ENCODE data around the gene ACBD5.
"Not testable (repeated sequence)": the region's sequence is repeated elsewhere in the genome, so short reads cannot be mapped to it uniquely, and the experiment has no call there.

The ACBD5 gene

GRCh38 chr10:27241010-27241651, 534 bp upstream of the ACBD5 start:
- DNase-seq (ENCODE audit: low spot score): no peak
- peak overlapping the region; percentile 86 for H3K4me3 ChIP-seq
- peak overlapping the region; percentile 98 to 99 for H3K27ac ChIP-seq
- TF ChIP-seq, protein P1, sequence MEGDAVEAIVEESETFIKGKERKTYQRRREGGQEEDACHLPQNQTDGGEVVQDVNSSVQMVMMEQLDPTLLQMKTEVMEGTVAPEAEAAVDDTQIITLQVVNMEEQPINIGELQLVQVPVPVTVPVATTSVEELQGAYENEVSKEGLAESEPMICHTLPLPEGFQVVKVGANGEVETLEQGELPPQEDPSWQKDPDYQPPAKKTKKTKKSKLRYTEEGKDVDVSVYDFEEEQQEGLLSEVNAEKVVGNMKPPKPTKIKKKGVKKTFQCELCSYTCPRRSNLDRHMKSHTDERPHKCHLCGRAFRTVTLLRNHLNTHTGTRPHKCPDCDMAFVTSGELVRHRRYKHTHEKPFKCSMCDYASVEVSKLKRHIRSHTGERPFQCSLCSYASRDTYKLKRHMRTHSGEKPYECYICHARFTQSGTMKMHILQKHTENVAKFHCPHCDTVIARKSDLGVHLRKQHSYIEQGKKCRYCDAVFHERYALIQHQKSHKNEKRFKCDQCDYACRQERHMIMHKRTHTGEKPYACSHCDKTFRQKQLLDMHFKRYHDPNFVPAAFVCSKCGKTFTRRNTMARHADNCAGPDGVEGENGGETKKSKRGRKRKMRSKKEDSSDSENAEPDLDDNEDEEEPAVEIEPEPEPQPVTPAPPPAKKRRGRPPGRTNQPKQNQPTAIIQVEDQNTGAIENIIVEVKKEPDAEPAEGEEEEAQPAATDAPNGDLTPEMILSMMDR (IDR thresholded peaks at IDR 0.05): no peak

DNA sequence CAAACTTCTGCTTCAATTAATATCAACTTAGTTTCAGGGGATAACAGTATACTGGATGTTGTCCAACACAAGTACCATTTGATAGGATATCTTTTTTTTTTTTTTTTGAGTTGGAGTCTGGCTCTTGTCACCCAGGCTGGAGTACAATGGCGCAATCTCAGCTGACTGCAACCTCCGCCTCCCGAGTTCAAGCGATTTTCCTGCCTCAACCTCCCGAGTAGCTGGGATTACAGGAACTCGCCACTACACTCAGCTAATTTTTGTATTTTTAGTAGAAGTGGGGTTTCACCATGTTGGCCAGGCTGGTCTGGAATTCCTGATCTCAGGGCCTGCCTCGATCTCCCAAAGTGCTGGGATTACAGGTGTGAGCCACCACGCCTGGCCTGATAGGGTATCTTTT, 3.1 kb downstream of the ACBD5 start:
- H3K4me3 ChIP-seq; DNase-seq (ENCODE audit: low spot score); H3K27ac ChIP-seq: not testable (repeated sequence)

- not testable (repeated sequence) for H3K27ac ChIP-seq; H3K4me3 ChIP-seq; DNase-seq (ENCODE audit: low spot score)
Measured at GRCh38 chr10:27236589-27237128, 3.9 kb downstream of the ACBD5 start.

GRCh38 chr10:27235706-27236105, 4.9 kb downstream of the ACBD5 start:
- Histone ChIP-seq H3K27ac (no peak overlapping the region), H3K4me3 (no peak overlapping the region)
- DNase-seq (ENCODE audit: low spot score): no peak
- TF ChIP-seq, protein P1 (IDR thresholded peaks at IDR 0.05): no peak

- no peak overlapping the region for H3K4me3 ChIP-seq
- no peak overlapping the region for H3K27ac ChIP-seq
- TF ChIP-seq, protein P1 (IDR thresholded peaks at IDR 0.05): no peak
- no peak for DNase-seq (ENCODE audit: low spot score)
Measured at GRCh38 chr10:27230022-27230421, 10.6 kb downstream of the ACBD5 start.

GRCh38 chr10:27225642-27226257, 14.8 kb downstream of the ACBD5 start:
- no peak overlapping the region for H3K4me3 ChIP-seq
- H3K27ac ChIP-seq: no peak overlapping the region
- DNase-seq (ENCODE audit: low spot score): no peak
- TF ChIP-seq, protein P1 (IDR thresholded peaks at IDR 0.05): no peak

DNA sequence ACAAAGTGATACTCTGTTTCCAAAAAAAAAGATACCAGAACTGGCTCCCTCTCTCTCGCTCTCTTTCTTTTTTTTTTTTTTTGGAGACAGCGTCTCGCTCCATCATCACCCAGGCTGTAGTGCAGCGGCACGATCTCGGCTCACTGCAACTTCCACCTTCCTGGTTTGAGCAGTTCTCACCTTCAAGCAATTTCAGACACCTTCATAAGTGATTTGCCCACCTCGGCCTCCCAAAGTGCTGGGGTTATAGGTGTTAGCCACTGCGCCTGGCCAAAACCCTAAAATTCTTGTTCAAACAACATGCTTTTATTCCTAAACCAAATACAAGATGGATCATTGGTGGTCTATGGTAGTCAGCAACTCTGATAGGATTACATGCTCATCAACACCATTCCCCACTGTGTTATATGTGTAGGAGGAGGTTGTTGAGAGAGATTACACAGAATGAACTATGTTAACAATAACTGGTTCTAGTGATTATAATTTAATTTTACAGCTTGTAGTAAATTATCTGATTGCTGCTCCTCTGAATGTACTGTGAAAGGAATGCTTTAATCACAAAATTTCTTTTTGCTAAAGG, 15.5 kb downstream of the ACBD5 start:
- TF ChIP-seq, protein P1 (IDR thresholded peaks at IDR 0.05): no peak
- DNase-seq (ENCODE audit: low spot score): no peak
- Histone ChIP-seq H3K4me3 (no peak overlapping the region), H3K27ac (no peak overlapping the region)

- no peak overlapping the region for H3K4me3 ChIP-seq
- H3K27ac ChIP-seq: no peak overlapping the region
- no peak for DNase-seq (ENCODE audit: low spot score)
- TF ChIP-seq, protein P1 (IDR thresholded peaks at IDR 0.05): peak; percentile 46
Measured at GRCh38 chr10:27223964-27224363, 16.6 kb downstream of the ACBD5 start.

All from coronary artery (tissue), 2 donors.